Activated T-helper 1 cell treated with Interleukin-2 at 50 U/mL for 16 hours (primary cell): ENCODE measurements around the gene TSPY1.
"Not testable (repeated sequence)": the region's sequence is repeated elsewhere in the genome, so short reads cannot be mapped to it uniquely, and the experiment has no call there.

ENCODE experiments used
- DNase-seq: peaks from one replicate; pipeline ENCODE4 v3.0.0-alpha.2; 2020; ENCODE audit warnings: low read depth

The TSPY1 gene

GRCh38 chrY:9466655-9467054, at the start of gene TSPY1:
Gene TSPY1, plus strand, starts transcription at chrY:9466955. Its CDS starts 46 bp downstream, at chrY:9467001.
- DNase-seq: not testable (repeated sequence)

GRCh38 chrY:9486967-9487366, 20.2 kb downstream of the TSPY1 start, which contains the start of gene TSPY9:
Gene TSPY9, plus strand, starts transcription at chrY:9487267. Its CDS starts 46 bp downstream, at chrY:9487313.
- not testable (repeated sequence) for DNase-seq

GRCh38 chrY:9504396-9504795, 37.6 kb downstream of the TSPY1 start:
- not testable (repeated sequence) for DNase-seq

GRCh38 chrY:9516287-9516686, 49.5 kb downstream of the TSPY1 start:
- not testable (repeated sequence) for DNase-seq
